ENCODE results near the gene SLC5A2.

GRCh38 chr16:31467858-31468257 lies 15.1 kb upstream of the SLC5A2 start:
- TF ChIP-seq CTCF (conservative IDR thresholded peaks at IDR 0.05; ENCODE audit: low read depth, low read length): no peak
- TF ChIP-seq EZH2 (IDR thresholded peaks at IDR 0.05; ENCODE audit: low read length, unreplicated experiment): no peak
- TF ChIP-seq EZH2phosphoT487 (IDR thresholded peaks at IDR 0.05; ENCODE audit: borderline replicate concordance, low read length): no peak
